Naive thymus-derived CD4-positive, alpha-beta T cell (primary cell): ENCODE data around the gene MRPL24. TPM values are rescaled to one million over a fixed set of nuclear protein-coding genes. Genes with fewer than 3 reads are reported as not detected.

Source experiments
- ATAC-seq: fragments of 150-1000 bp; cut with Tn5 transposase; 2 replicates; pipeline ENCODE4 v1.10.0; 2021; ENCODE audit warnings: mild to moderate bottlenecking, moderate library complexity
- CTCF ChIA-PET: fragments of 350-600 bp; sonication (Branson Sonifier 250); formaldehyde crosslinking; loops from one replicate; lab custom pipeline; 2021; ENCODE audit warnings: antibody characterized with exemption; lab: Charles Lee
- POLR2A ChIA-PET: fragments of 350-600 bp; sonication (Branson Sonifier 250); formaldehyde crosslinking; loops from one replicate; lab custom pipeline; 2021; ENCODE audit warnings: antibody characterized with exemption, inconsistent platforms; lab: Charles Lee
- DNase-seq, 9 donors: peaks; one replicate each; pipeline versions ENCODE4 v3.0.0 to v3.0.0-alpha.2; 2020 to 2022; ENCODE audit warnings: mixed read lengths in 1 of 9
- H3K27ac ChIP-seq: one replicate; pipeline ENCODE4 v1.7.0; 2013; ENCODE audit warnings: mild to moderate bottlenecking, low read depth, low read length, moderate library complexity
- H3K27me3 ChIP-seq, 2 donors: one replicate each; pipeline ENCODE4 v1.7.0; 2013; ENCODE audit warnings: low read length in 2 of 2, mild to moderate bottlenecking in 2 of 2, moderate library complexity in 2 of 2; ENCODE audit not compliant: control insufficient read depth in 2 of 2, insufficient read depth in 2 of 2
- H3K36me3 ChIP-seq, 3 experiments: 1 replicate in 2 of 3; 2 replicates in 1 of 3; pipeline ENCODE4 v1.7.0; 2013; ENCODE audit warnings: low read length in 3 of 3, mild to moderate bottlenecking in 3 of 3, moderate library complexity in 1 of 3; ENCODE audit not compliant: insufficient read depth in 3 of 3, control insufficient read depth in 2 of 3
- H3K4me1 ChIP-seq, 2 donors: one replicate each; pipeline ENCODE4 v1.7.0; 2013; ENCODE audit warnings: low read length in 2 of 2, mild to moderate bottlenecking in 2 of 2, moderate library complexity in 1 of 2; ENCODE audit not compliant: control insufficient read depth in 2 of 2, insufficient read depth in 2 of 2
- H3K4me3 ChIP-seq: 2 replicates; pipeline ENCODE4 v1.7.0; 2013; ENCODE audit warnings: mild to moderate bottlenecking, low read length
- H3K9me3 ChIP-seq, 3 experiments: 1 replicate in 2 of 3; 2 replicates in 1 of 3; pipeline ENCODE4 v1.7.0; 2013; ENCODE audit warnings: low read length in 3 of 3; ENCODE audit not compliant: control insufficient read depth in 2 of 3
- H3K27ac Mint-ChIP-seq, 9 donors: one replicate each; pipeline ENCODE4 v1.8.0; 2020 to 2022; ENCODE audit warnings: mixed read lengths in 9 of 9, mild to moderate bottlenecking in 8 of 9, moderate library complexity in 5 of 9, inconsistent platforms in 2 of 9
- H3K27me3 Mint-ChIP-seq, 5 donors: one replicate each; pipeline ENCODE4 v1.8.0; 2021 to 2022; ENCODE audit warnings: mixed read lengths in 5 of 5, mild to moderate bottlenecking in 1 of 5
- H3K36me3 Mint-ChIP-seq, 5 donors: one replicate each; pipeline ENCODE4 v1.8.0; 2020 to 2022; ENCODE audit warnings: mixed read lengths in 5 of 5, mild to moderate bottlenecking in 3 of 5, inconsistent platforms in 1 of 5
- H3K4me1 Mint-ChIP-seq, 7 donors: one replicate each; pipeline ENCODE4 v1.8.0; 2020 to 2022; ENCODE audit warnings: mixed read lengths in 7 of 7, mild to moderate bottlenecking in 3 of 7, inconsistent platforms in 1 of 7
- H3K4me3 Mint-ChIP-seq, 10 donors: one replicate each; pipeline ENCODE4 v1.8.0; 2020 to 2022; ENCODE audit warnings: mild to moderate bottlenecking in 10 of 10, mixed read lengths in 10 of 10, moderate library complexity in 6 of 10, inconsistent platforms in 2 of 10
- H3K9me3 Mint-ChIP-seq, 11 donors: one replicate each; pipeline ENCODE4 v1.8.0; 2020 to 2022; ENCODE audit warnings: mixed read lengths in 11 of 11, mild to moderate bottlenecking in 4 of 11, inconsistent platforms in 1 of 11, moderate library complexity in 1 of 11
- intact Hi-C, 2 donors: fragments of 100-400 bp; cut with micrococcal nuclease; formaldehyde crosslinking; loops; one replicate each; pipeline ENCODE4 v1.15.1; 2023
- polyA plus RNA-seq, 2 donors: library from polyadenylated mRNA; unstranded; fragments of 300-500 nt; fragmentation: Illumina TruSeq; gene quantifications; one replicate each; pipeline ENCODE4 v1.2.3, GENCODE V29; 2021
- total RNA-seq, 6 experiments: library from RNA in 5 of 6; stranded (reverse) in 5 of 6; gene quantifications; 1 replicate in 5 of 6; 2 replicates in 1 of 6; pipeline ENCODE4 v1.2.3 and lab custom pipeline; 2021 to 2026

MRPL24 gene
- total and polyA plus RNA-seq, 7 experiments from 2014 or later = 19.1 to 98.0 (median 49.2) TPM

DNA sequence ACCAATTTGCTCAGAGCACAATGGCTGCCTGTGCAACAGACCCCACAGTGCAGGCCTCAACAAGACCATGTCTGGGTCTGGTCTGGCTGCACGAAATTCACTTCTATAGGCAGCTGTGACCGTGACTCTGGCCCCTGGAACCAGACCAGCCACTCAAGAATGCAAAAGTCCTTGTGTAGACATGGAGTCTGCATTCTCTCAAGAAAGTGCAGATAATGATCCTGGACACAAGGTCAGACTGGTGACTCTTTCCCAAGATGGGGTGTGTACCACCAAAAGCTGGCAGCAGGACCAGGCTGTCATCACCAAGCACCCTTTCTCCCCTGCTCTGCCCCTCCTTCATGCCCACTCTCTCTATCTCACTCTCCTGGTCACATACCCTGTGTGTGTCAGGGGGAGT lies 19.8 kb downstream of the MRPL24 start:
- peaks cover 17 to 19% of the 10 kb centered on the region in 2 donors for H3K4me1 ChIP-seq
- H3K27me3 ChIP-seq = no peaks in the 10 kb centered on the region
- Mint-ChIP-seq H3K27ac (peak overlapping the region in 1 of 9 donors; percentile 46), H3K4me1 (peaks cover 9 to 26% (median 14%) of the 10 kb centered on the region in 7 donors), H3K36me3 (peaks cover 10 to 32% (median 15%) of the 10 kb centered on the region in 5 donors), H3K4me3 (peak overlapping the region in 1 of 10 donors; percentile 9), H3K9me3 (no peaks in the 10 kb centered on the region), H3K27me3 (no peaks in the 10 kb centered on the region)
- CTCF ChIA-PET = interaction anchor here (1.0 to 3.4 kb wide), 2 partner anchors 31 to 62 kb away, joined by 3 to 29 read pairs; no protein-coding TSS in a partner anchor
- no peak for ATAC-seq
- no peaks in the 10 kb centered on the region for H3K9me3 ChIP-seq
- H3K36me3 ChIP-seq = peaks cover 16 to 50% (median 18%) of the 10 kb centered on the region in 3 experiments
- intact Hi-C loops = loop anchor here in 1 of 2 donors (10.0 kb wide), 2 partner anchors 216 to 386 kb away; partner anchors contain the start of genes CCT3, MEF2D and TSACC
- DNase-seq = no peak
- no peak overlapping the region for H3K27ac ChIP-seq
- POLR2A ChIA-PET = no interaction called here
- no peak overlapping the region for H3K4me3 ChIP-seq

DNA sequence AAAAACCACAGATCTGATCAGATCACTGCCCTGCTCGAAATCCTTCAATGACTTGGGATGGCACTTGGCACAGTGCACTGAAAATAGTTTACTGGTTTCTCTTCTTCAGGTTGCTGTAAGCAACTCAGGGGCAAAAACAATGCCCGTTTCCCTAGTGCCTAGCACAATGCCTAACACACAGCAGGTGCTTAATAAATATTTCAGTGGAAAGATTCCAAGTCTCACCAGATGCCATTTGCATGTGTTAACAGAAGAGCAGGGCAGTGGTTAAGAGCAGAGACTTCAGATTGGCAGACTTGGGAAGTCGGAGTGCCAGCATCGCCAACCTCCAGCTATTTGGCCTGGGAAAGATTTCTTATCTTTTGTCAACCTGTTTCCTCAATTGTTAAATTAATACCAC lies 23.5 kb downstream of the MRPL24 start:
- Mint-ChIP-seq H3K4me1 (peaks cover 0 to 11% (median 2%) of the 10 kb centered on the region in 7 donors), H3K27me3 (no peaks in the 10 kb centered on the region), H3K36me3 (peaks cover 0 to 21% (median 0%) of the 10 kb centered on the region in 5 donors), H3K4me3 (no peak overlapping the region), H3K27ac (peak overlapping the region in 2 of 9 donors; percentile 2 to 15), H3K9me3 (no peaks in the 10 kb centered on the region)
- no peak for DNase-seq
- intact Hi-C loops = no loop called here
- POLR2A ChIA-PET = no interaction called here
- CTCF ChIA-PET = no interaction called here
- Histone ChIP-seq H3K4me1 (no peaks in the 10 kb centered on the region), H3K36me3 (peaks cover 0 to 21% (median 6%) of the 10 kb centered on the region in 3 experiments), H3K27me3 (no peaks in the 10 kb centered on the region), H3K4me3 (no peak overlapping the region), H3K9me3 (no peaks in the 10 kb centered on the region), H3K27ac (no peak overlapping the region)
- ATAC-seq = no peak

DNA sequence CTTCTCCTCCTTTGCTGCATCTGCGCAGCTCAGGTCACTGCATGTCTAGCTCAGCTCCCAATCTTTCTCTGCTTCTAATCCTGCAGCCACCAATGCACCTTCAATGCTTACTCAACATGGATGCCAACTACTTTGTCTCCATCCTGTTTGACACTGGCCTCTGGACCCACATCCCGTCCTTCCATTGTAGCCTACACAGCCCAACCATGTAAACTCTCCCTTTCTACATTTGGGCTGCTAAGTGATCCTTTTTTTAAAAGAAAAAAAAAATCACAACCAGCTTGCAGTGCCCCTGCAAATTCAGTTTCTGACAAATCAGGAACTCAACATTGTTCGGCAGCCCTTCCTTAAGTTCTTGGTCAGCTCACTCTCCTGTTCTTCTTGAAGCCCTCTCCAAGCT lies 26.1 kb downstream of the MRPL24 start:
- H3K4me1 ChIP-seq = no peaks in the 10 kb centered on the region
- Mint-ChIP-seq H3K4me3 (no peak overlapping the region), H3K9me3 (no peaks in the 10 kb centered on the region), H3K27me3 (no peaks in the 10 kb centered on the region), H3K4me1 (peaks cover 0 to 10% (median 0%) of the 10 kb centered on the region in 7 donors), H3K27ac (peak overlapping the region in 1 of 9 donors; percentile 40), H3K36me3 (peaks cover 0 to 11% (median 0%) of the 10 kb centered on the region in 5 donors)
- ChIA-PET POLR2A (interaction anchor here (0.7 to 1.3 kb wide), 2 partner anchors 26 to 143 kb away, joined by 3 read pairs; no protein-coding TSS in a partner anchor), CTCF (interaction anchor here (1.3 to 2.2 kb wide), 4 partner anchors 9 to 24 kb away, joined by 3 to 19 read pairs (median 9); partner anchors contain the start of gene CRABP2)
- no peak for DNase-seq
- H3K4me3 ChIP-seq = no peak overlapping the region
- H3K27ac ChIP-seq = no peak overlapping the region
- H3K36me3 ChIP-seq = peaks cover 0 to 3% (median 0%) of the 10 kb centered on the region in 3 experiments
- no peaks in the 10 kb centered on the region for H3K9me3 ChIP-seq
- intact Hi-C loops = no loop called here
- H3K27me3 ChIP-seq = no peaks in the 10 kb centered on the region
- no peak for ATAC-seq

DNA sequence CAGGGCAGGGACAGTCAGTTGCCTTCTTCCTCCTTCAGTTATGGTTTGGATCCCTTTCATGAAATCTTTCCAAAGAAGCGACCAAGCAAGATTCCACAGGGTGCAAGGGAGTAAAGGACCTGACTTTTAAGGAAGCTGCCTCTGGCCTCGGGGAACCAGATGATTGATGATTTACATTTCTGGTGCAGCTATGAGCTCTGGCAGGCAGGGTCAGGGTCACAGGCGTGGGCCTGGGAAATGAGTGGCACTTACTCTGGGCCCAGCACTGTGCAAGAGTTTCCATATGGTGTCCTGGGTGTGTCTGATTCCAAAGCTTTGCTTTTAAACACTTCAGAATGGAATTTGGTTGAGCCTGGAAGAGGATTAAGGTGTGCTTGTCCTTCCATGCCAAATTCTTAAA lies 28.3 kb downstream of the MRPL24 start:
- H3K4me3 ChIP-seq = no peak overlapping the region
- CTCF ChIA-PET = interaction anchor here (0.7 to 3.4 kb wide), 3 partner anchors 15 to 25 kb away, joined by 3 to 14 read pairs (median 5); partner anchors contain the start of gene METTL25B
- H3K36me3 ChIP-seq = no peaks in the 10 kb centered on the region
- H3K27me3 Mint-ChIP-seq = peaks cover 0 to under 1% (median 0%) of the 10 kb centered on the region in 5 donors
- H3K4me1 ChIP-seq = no peaks in the 10 kb centered on the region
- intact Hi-C loops = no loop called here
- POLR2A ChIA-PET = interaction anchor here (0.5 kb wide), 1 partner anchor 759 kb away, joined by 3 read pairs; no protein-coding TSS in a partner anchor
- no peaks in the 10 kb centered on the region for H3K27me3 ChIP-seq
- no peak overlapping the region for H3K4me3 Mint-ChIP-seq
- no peak for DNase-seq
- no peak overlapping the region for H3K27ac ChIP-seq
- peaks cover 0 to 9% (median 0%) of the 10 kb centered on the region in 5 donors for H3K36me3 Mint-ChIP-seq
- no peaks in the 10 kb centered on the region for H3K9me3 Mint-ChIP-seq
- peaks cover 0 to 10% (median 3%) of the 10 kb centered on the region in 7 donors for H3K4me1 Mint-ChIP-seq
- no peak overlapping the region for H3K27ac Mint-ChIP-seq
- H3K9me3 ChIP-seq = no peaks in the 10 kb centered on the region
- no peak for ATAC-seq

DNA sequence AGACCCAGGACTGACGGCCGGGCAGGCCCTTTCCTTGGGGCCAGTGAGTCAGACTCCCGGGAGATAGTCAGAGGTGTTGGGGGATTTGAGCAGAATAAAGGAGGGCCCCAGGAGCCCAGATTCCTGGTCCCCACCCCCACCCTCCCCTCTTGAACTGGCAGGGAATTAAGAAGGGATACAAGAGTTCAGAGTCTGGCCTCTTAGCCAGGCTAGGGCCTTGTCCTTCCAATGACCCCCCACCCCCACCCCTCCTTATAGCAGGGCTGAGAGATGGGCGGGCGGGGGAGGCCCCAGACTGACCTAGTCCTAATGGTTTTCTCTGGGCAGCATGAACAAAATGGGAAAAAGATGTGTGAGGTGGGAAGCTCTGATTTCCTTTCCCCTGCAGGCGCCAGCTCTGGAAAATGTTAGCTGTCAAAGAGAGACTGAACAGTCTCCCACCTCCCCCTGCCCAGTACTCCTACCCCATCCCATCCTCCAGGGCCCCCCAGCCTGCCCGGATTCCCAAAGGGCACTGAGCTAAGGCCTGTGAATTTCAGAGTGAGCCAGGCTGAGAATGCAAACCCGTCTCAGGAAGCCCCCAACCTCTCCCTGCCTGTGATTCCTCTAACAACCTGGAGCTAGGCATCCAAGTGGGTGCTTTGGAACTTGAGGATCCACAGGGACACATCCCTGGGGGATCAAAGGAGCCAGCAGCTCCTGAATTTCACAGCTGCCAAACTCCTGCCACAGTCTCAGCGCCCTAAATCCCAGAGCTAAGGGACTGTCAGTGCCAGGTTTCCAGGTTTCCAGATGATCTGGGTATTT lies 29.7 kb downstream of the MRPL24 start:
- ATAC-seq = no peak
- H3K27ac ChIP-seq = no peak overlapping the region
- H3K4me3 Mint-ChIP-seq = no peak overlapping the region
- intact Hi-C loops = no loop called here
- H3K4me1 ChIP-seq = peaks cover 6 to 10% of the 10 kb centered on the region in 2 donors
- no peaks in the 10 kb centered on the region for H3K27me3 ChIP-seq
- H3K36me3 Mint-ChIP-seq = peaks cover 0 to 5% (median 0%) of the 10 kb centered on the region in 5 donors
- H3K36me3 ChIP-seq = no peaks in the 10 kb centered on the region
- no peaks in the 10 kb centered on the region for H3K9me3 Mint-ChIP-seq
- peaks cover 0 to 11% (median 0%) of the 10 kb centered on the region in 5 donors for H3K27me3 Mint-ChIP-seq
- peaks cover 9 to 21% (median 14%) of the 10 kb centered on the region in 7 donors for H3K4me1 Mint-ChIP-seq
- H3K4me3 ChIP-seq = no peak overlapping the region
- DNase-seq = no peak
- no peak overlapping the region for H3K27ac Mint-ChIP-seq
- ChIA-PET POLR2A (no interaction called here), CTCF (interaction anchor here (1.7 to 3.4 kb wide), 2 partner anchors 16 to 21 kb away, joined by 5 to 14 read pairs; partner anchors contain the start of gene METTL25B)
- H3K9me3 ChIP-seq = no peaks in the 10 kb centered on the region

DNA sequence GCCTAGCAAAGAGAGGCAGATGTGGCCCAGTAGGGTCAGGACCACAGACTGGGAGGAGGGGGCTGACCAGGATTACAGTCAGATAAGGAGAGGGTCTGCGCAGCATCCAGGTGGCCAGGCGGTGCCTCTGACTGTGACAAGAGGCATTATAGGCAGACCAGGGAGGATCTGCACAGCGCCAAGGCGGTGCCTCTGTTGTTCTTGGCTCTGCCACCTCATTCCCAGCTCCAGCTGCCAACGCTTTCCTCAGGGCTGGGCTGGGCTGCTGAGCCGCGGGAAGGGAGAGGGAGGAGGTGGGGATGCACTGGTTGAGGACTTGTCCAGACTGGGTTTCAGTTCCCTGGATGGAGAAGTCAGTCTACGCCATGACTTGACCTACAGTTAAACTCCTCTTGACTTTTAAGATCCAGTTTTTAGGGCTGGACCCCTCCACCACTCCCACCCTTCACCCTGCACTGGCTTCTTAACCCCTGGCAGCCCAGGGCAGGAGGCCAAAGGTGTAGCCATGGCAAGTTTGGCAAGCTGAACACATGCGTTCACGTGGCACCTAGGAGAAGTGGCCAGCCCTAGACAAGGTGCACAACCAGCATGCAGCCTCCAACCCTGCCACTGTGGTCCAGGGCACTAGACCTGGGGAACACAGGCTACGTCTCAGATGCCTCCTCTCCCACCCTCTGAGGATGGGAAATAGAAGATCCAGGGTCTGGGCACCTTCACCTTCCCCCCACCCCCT lies 31.0 kb downstream of the MRPL24 start:
- peaks cover 11 to 29% (median 21%) of the 10 kb centered on the region in 7 donors for H3K4me1 Mint-ChIP-seq
- H3K4me3 ChIP-seq = no peak overlapping the region
- intact Hi-C loops = loop anchor here in 1 of 2 donors (5.0 kb wide), 1 partner anchor 83 kb away; no protein-coding TSS in a partner anchor
- H3K4me1 ChIP-seq = peaks cover 16 to 23% of the 10 kb centered on the region in 2 donors
- POLR2A ChIA-PET = no interaction called here
- H3K27me3 ChIP-seq = no peaks in the 10 kb centered on the region
- no peak overlapping the region for H3K27ac ChIP-seq
- H3K9me3 Mint-ChIP-seq = no peaks in the 10 kb centered on the region
- H3K27ac Mint-ChIP-seq = peak overlapping the region in 2 of 9 donors; percentile 1 to 65
- H3K4me3 Mint-ChIP-seq = no peak overlapping the region
- CTCF ChIA-PET = no interaction called here
- ATAC-seq (no peak), DNase-seq (no peak)
- no peaks in the 10 kb centered on the region for H3K36me3 ChIP-seq
- H3K36me3 Mint-ChIP-seq = no peaks in the 10 kb centered on the region
- H3K27me3 Mint-ChIP-seq = peaks cover 0 to 22% (median 0%) of the 10 kb centered on the region in 5 donors
- H3K9me3 ChIP-seq = no peaks in the 10 kb centered on the region
